ENCODE data around the gene CASP4. TPM values are rescaled to one million over a fixed set of nuclear protein-coding genes. Genes with fewer than 3 reads are reported as not detected.
"Not testable (repeated sequence)": the region's sequence is repeated elsewhere in the genome, so short reads cannot be mapped to it uniquely, and the experiment has no call there.

CASP4 gene
- total and polyA plus RNA-seq, 9 donors = 21.3 to 47.6 (median 26.1) TPM

DNA sequence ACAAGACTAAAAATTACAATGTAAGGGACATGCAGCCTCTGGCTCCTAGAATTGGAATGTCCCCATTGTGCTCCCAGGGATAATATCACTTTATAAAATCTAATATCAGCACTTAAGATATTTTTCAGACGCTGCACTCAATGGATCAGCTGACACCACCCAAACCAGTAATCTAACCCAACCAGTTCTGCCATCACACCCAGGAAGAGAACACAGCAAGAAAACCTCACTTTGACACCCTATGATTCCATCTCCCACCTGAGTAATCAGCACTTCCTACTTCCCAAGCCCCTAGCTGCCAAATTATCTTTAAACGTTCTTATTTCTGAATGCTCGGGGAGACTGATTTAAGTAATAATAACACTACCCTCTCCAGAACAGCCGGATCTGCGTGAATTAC, 2.6 kb downstream of the CASP4 start:
- no peak for DNase-seq
- Histone ChIP-seq H3K9me3 (replicated peaks; ENCODE audit: control insufficient read depth, low read depth, low read length) (peaks cover 8% of the 10 kb centered on the region), H3K27me3 (ENCODE audit: control insufficient read depth, insufficient read depth, low read length) (no peaks in the 10 kb centered on the region), H3K27ac (ENCODE audit: low read length) (no peak overlapping the region), H3K4me1 (ENCODE audit: control insufficient read depth, insufficient read depth, low read length) (peaks cover 4% of the 10 kb centered on the region), H3K36me3 (ENCODE audit: control insufficient read depth, insufficient read depth, low read length) (peaks cover 10% of the 10 kb centered on the region), H3K4me3 (ENCODE audit: low read length) (no peak overlapping the region)
- 100% methylated on average over 1 of the region's 5 CpGs for WGBS (ENCODE audit: insufficient coverage)

DNA sequence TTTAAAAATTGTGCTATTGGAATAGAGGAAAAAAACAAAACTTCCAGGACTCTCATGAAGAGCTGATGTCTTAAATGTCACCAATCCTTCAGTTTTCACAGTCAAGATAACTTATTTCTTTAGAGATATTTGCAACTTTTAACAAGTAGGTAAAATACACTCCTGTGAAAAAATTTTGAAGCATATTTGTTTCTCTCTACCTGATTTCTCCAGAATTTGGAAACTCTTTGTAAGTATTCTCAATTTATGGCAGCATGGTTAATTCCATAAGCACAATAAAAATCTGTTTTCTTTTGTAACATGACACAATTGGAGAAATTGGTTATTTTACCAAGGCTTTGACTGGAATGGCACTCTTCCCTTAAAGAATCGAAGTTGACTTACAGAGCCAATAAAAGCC, 4.1 kb downstream of the CASP4 start:
- H3K36me3 ChIP-seq (ENCODE audit: control insufficient read depth, insufficient read depth, low read length) = peaks cover 10% of the 10 kb centered on the region
- DNase-seq = no peak
- H3K4me1 ChIP-seq (ENCODE audit: control insufficient read depth, insufficient read depth, low read length) = peaks cover 4% of the 10 kb centered on the region
- peaks cover 8% of the 10 kb centered on the region for H3K9me3 ChIP-seq (replicated peaks; ENCODE audit: control insufficient read depth, low read depth, low read length)
- H3K27ac ChIP-seq (ENCODE audit: low read length) = no peak overlapping the region
- H3K27me3 ChIP-seq (ENCODE audit: control insufficient read depth, insufficient read depth, low read length) = no peaks in the 10 kb centered on the region
- no CpG with 5 or more reads among the region's 1 CpG for WGBS (ENCODE audit: insufficient coverage)
- H3K4me3 ChIP-seq (ENCODE audit: low read length) = no peak overlapping the region

DNA sequence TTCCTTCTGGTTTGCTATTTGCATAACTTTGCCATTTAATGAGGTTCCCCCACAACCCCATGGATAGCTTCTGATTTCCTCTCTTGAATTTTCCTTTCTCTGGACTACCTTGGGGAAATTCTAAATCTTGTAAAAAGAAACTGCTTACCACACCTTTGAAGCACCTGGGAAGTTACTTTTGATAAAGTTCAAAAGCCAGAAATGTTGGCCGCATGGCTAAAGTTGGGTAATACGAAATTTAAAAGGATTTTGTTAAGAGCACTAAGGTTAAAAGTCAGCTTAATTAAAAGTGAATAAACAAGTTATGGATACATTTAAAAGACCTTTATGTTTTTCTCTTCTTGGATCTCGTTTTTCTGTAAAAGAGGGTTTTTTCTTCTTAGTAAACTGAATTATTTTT, 5.5 kb downstream of the CASP4 start:
- H3K4me3 ChIP-seq (ENCODE audit: low read length) = no peak overlapping the region
- H3K9me3 ChIP-seq (replicated peaks; ENCODE audit: control insufficient read depth, low read depth, low read length) = peaks cover 10% of the 10 kb centered on the region
- H3K36me3 ChIP-seq (ENCODE audit: control insufficient read depth, insufficient read depth, low read length) = peaks cover 10% of the 10 kb centered on the region
- no CpG with 5 or more reads among the region's 3 CpGs for WGBS (ENCODE audit: insufficient coverage)
- no peaks in the 10 kb centered on the region for H3K4me1 ChIP-seq (ENCODE audit: control insufficient read depth, insufficient read depth, low read length)
- H3K27ac ChIP-seq (ENCODE audit: low read length) = no peak overlapping the region
- no peak for DNase-seq
- no peaks in the 10 kb centered on the region for H3K27me3 ChIP-seq (ENCODE audit: control insufficient read depth, insufficient read depth, low read length)

DNA sequence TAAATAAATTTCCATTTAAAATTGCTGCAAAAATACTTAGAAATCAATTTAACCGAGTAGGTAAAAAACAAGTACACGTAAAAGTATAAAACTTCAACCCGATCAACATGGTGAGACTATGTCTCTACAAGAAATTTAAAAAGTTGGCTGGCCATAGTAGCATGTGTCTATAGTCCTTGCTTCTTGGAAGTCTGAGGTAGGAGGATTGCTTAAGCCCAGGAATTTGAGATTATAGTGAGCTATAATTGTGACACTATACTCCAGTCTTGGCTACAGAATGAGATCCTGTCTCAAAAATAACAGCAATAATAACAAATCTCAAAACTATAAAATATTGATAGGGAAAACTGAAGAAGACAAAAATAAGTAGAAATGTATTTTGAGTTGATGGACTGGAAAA, 11.1 kb downstream of the CASP4 start:
- H3K4me1 ChIP-seq (ENCODE audit: control insufficient read depth, insufficient read depth, low read length) = no peaks in the 10 kb centered on the region
- 90% methylated on average over 2 of the region's 3 CpGs for WGBS (ENCODE audit: insufficient coverage)
- H3K27ac ChIP-seq (ENCODE audit: low read length) = no peak overlapping the region
- H3K36me3 ChIP-seq (ENCODE audit: control insufficient read depth, insufficient read depth, low read length) = peaks cover 12% of the 10 kb centered on the region
- H3K27me3 ChIP-seq (ENCODE audit: control insufficient read depth, insufficient read depth, low read length) = no peaks in the 10 kb centered on the region
- peaks cover 2% of the 10 kb centered on the region for H3K9me3 ChIP-seq (replicated peaks; ENCODE audit: control insufficient read depth, low read depth, low read length)
- no peak for DNase-seq
- H3K4me3 ChIP-seq (ENCODE audit: low read length) = no peak overlapping the region

DNA sequence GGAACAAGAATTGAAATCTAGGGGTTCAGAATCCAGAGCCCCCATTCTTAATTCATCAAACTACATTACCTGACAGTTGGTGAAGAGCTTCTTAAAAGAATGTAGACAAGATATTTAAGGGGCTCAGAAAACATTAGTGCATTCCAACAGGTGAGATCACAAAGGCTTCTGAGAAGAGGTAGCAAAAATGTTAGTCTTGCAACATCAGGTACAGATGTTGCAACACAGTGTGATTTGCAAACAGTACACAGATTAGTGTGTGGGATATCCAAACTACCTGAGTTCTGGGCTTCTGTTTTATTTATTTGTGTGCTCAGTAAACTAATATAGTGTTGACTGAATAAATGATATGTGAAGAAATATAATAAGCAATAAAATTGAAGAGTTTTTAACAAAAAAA, 11.8 kb downstream of the CASP4 start:
- H3K4me3 ChIP-seq (ENCODE audit: low read length) = no peak overlapping the region
- no peak for DNase-seq
- no peaks in the 10 kb centered on the region for H3K27me3 ChIP-seq (ENCODE audit: control insufficient read depth, insufficient read depth, low read length)
- no peak overlapping the region for H3K27ac ChIP-seq (ENCODE audit: low read length)
- no peaks in the 10 kb centered on the region for H3K4me1 ChIP-seq (ENCODE audit: control insufficient read depth, insufficient read depth, low read length)
- H3K9me3 ChIP-seq (replicated peaks; ENCODE audit: control insufficient read depth, low read depth, low read length) = peaks cover 2% of the 10 kb centered on the region
- peaks cover 10% of the 10 kb centered on the region for H3K36me3 ChIP-seq (ENCODE audit: control insufficient read depth, insufficient read depth, low read length)

DNA sequence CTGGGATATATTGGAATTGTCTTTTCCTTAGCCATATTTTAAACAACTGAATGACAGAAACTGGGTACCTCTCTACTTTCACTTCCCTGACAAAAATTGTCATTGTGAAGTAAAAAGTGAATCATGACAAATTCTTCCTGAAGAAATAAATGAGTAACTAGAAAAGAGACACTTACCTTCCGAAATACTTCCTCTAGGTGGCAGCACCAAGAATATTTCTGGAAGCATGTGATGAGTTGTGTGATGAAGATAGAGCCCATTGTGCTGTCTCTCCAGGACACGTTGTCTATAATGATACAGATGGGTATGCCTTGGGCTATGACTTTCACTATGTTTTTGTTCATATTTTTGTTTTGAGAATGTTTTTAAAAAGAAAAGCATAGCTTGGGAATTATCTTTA, 21.5 kb downstream of the CASP4 start:
- peaks cover 19% of the 10 kb centered on the region for H3K36me3 ChIP-seq (ENCODE audit: control insufficient read depth, insufficient read depth, low read length)
- no peak overlapping the region for H3K4me3 ChIP-seq (ENCODE audit: low read length)
- DNase-seq = peak; percentile 48
- H3K27me3 ChIP-seq (ENCODE audit: control insufficient read depth, insufficient read depth, low read length) = no peaks in the 10 kb centered on the region
- H3K4me1 ChIP-seq (ENCODE audit: control insufficient read depth, insufficient read depth, low read length) = no peaks in the 10 kb centered on the region
- H3K27ac ChIP-seq (ENCODE audit: low read length) = no peak overlapping the region
- WGBS (ENCODE audit: insufficient coverage) = 50% methylated on average over 1 of the region's 2 CpGs
- H3K9me3 ChIP-seq (replicated peaks; ENCODE audit: control insufficient read depth, low read depth, low read length) = no peaks in the 10 kb centered on the region

DNA sequence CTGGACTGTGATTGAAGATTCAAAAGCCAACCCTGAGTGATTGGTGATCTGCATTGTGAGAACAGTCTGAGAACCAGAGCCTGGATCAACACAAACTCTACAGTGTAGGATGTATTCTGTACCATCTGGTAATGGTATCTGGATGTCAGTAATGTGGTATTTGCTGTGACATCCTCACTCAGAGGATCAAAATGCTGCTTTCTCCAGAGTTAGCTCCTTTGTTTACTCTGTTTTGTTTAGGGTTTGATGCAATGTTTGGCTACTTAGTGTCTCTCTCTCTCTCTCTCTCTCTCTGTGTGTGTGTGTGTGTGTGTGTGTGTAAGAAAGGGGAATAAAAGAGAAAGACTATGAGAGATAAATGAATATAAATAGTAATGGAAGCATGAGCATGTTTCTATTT, 24.3 kb downstream of the CASP4 start:
- no peak overlapping the region for H3K4me3 ChIP-seq (ENCODE audit: low read length)
- H3K4me1 ChIP-seq (ENCODE audit: control insufficient read depth, insufficient read depth, low read length) = no peaks in the 10 kb centered on the region
- H3K27ac ChIP-seq (ENCODE audit: low read length) = no peak overlapping the region
- no peaks in the 10 kb centered on the region for H3K27me3 ChIP-seq (ENCODE audit: control insufficient read depth, insufficient read depth, low read length)
- DNase-seq = no peak
- no peaks in the 10 kb centered on the region for H3K9me3 ChIP-seq (replicated peaks; ENCODE audit: control insufficient read depth, low read depth, low read length)
- H3K36me3 ChIP-seq (ENCODE audit: control insufficient read depth, insufficient read depth, low read length) = peaks cover 15% of the 10 kb centered on the region

DNA sequence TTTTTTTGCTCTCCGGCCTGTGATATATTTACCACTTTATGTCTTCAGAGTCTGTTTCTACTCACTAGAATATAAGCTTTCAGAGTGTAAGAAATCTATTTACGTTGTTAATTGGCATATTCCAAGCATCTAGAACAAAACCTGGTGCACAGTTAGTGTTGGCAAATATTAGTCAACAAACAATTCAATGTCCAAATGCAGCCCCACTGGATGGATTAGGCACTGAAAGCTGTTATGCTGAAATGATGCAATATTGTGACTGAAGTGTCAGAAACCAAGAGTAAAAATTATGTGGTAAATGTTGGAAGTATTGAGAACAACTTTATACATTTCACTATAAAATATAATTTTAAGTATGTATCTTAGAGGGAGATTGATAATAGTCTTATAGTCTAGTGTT, 24.8 kb downstream of the CASP4 start:
- no peak for DNase-seq
- Histone ChIP-seq H3K27ac (ENCODE audit: low read length) (no peak overlapping the region), H3K4me1 (ENCODE audit: control insufficient read depth, insufficient read depth, low read length) (no peaks in the 10 kb centered on the region), H3K27me3 (ENCODE audit: control insufficient read depth, insufficient read depth, low read length) (no peaks in the 10 kb centered on the region), H3K36me3 (ENCODE audit: control insufficient read depth, insufficient read depth, low read length) (peaks cover 15% of the 10 kb centered on the region), H3K4me3 (ENCODE audit: low read length) (no peak overlapping the region), H3K9me3 (replicated peaks; ENCODE audit: control insufficient read depth, low read depth, low read length) (no peaks in the 10 kb centered on the region)
- WGBS (ENCODE audit: insufficient coverage) = no CpG with 5 or more reads among the region's 2 CpGs

DNA sequence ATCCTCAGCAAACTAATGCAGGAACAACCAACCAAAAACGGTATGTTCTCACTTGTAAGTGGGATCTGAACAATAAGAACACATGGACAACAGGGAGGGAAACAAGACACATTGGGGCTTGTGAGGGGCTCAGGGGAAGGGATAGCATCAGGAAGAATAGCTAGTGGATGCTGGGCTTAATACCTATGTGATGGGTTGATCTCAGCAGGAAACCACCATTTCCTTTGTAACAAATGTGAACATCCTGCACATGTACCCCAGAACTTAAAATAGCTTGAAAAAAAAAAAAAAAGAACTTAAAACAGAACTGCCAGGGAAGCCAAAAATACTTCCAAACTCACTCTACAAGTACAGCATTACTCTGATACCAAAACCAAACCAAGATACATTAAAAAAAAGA, 33.8 kb downstream of the CASP4 start:
- H3K36me3 ChIP-seq (ENCODE audit: control insufficient read depth, insufficient read depth, low read length) = no peaks in the 10 kb centered on the region
- no peak for DNase-seq
- no CpG with 5 or more reads among the region's 1 CpG for WGBS (ENCODE audit: insufficient coverage)
- no peak overlapping the region for H3K4me3 ChIP-seq (ENCODE audit: low read length)
- H3K27ac ChIP-seq (ENCODE audit: low read length) = no peak overlapping the region
- H3K27me3 ChIP-seq (ENCODE audit: control insufficient read depth, insufficient read depth, low read length) = no peaks in the 10 kb centered on the region
- no peaks in the 10 kb centered on the region for H3K9me3 ChIP-seq (replicated peaks; ENCODE audit: control insufficient read depth, low read depth, low read length)
- no peaks in the 10 kb centered on the region for H3K4me1 ChIP-seq (ENCODE audit: control insufficient read depth, insufficient read depth, low read length)

DNA sequence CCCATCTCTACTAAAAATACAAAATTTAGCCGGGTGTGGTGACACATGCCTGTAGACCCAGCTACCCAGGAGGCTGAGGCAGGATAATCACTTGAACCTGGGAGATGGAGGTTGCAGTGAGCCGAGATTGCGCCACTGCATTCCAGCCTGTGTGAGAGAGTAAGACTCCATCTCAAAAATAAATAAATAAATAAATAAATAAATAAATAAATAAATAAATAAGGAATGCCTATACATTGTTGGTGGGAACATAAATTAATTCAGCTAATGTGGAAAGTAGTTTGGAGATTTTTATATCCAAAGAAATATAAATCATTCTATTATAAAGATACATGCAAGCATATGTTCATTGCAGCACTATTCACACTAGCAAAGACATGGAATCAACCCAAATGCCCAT, 34.3 kb downstream of the CASP4 start:
- H3K27me3 ChIP-seq (ENCODE audit: control insufficient read depth, insufficient read depth, low read length); H3K27ac ChIP-seq (ENCODE audit: low read length); H3K4me1 ChIP-seq (ENCODE audit: control insufficient read depth, insufficient read depth, low read length); H3K9me3 ChIP-seq (replicated peaks; ENCODE audit: control insufficient read depth, low read depth, low read length); DNase-seq; H3K4me3 ChIP-seq (ENCODE audit: low read length); H3K36me3 ChIP-seq (ENCODE audit: control insufficient read depth, insufficient read depth, low read length): not testable (repeated sequence)
- no CpG with 5 or more reads among the region's 3 CpGs for WGBS (ENCODE audit: insufficient coverage)

DNA sequence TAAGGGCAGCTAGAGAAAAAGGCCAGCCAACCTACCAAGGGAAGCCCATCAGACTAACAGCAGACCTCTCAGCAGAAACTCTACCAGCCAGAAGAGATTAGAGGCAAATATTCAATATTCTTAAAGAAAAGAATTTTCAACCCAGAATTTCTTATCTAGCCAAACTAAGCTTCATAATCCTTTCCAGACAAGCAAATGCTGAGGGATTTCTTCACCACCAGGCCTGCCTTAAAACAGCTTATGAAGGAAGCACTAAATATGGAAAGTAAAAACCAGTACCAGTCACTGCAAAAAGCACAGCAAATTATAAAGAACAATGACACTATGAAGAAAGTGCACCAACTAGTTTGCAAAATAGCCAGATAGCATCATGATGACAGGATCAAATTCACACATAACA, 39.6 kb downstream of the CASP4 start:
- DNase-seq = no peak
- Histone ChIP-seq H3K4me1 (ENCODE audit: control insufficient read depth, insufficient read depth, low read length) (no peaks in the 10 kb centered on the region), H3K4me3 (ENCODE audit: low read length) (no peak overlapping the region), H3K27ac (ENCODE audit: low read length) (no peak overlapping the region), H3K36me3 (ENCODE audit: control insufficient read depth, insufficient read depth, low read length) (no peaks in the 10 kb centered on the region), H3K9me3 (replicated peaks; ENCODE audit: control insufficient read depth, low read depth, low read length) (peaks cover 4% of the 10 kb centered on the region), H3K27me3 (ENCODE audit: control insufficient read depth, insufficient read depth, low read length) (no peaks in the 10 kb centered on the region)
